Measurements from ENCODE around the gene SAMHD1. TPM values are rescaled to one million over a fixed set of nuclear protein-coding genes. Genes with fewer than 3 reads are reported as not detected.

SAMHD1 gene
- total and polyA plus RNA-seq, 9 of the 15 experiments (the other 6 are each of a cell fraction or from before 2014, with no cell fraction given): 6.8 to 20.4 (median 14.8) TPM

DNA sequence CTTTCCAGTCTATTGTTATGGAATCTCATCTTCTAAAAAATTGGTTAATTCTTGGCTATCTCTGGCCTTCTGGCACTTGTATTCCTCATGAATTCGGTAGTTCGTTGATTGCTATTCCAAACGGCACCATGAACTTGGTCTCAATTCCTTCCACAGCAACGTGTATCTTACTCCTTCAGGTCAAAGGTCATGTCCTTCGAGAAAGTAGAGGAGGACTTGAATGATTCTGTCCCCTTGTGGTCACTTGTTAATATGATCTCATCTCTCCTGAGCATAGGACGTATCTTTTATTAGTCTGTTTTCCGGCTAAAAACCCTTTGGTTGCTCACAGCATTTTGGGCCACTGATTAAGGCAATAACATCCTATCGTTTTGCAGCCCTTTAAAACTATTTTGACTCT lies 66.2 kb downstream of the SAMHD1 start (continued):
- TF ChIP-seq CTCF (IDR thresholded peaks at IDR 0.05 in 2 of 3, conservative IDR thresholded peaks at IDR 0.05 in 1 of 3; ENCODE audit: insufficient read depth in 2 of 3, low read depth in 1 of 3, low read length in 3 of 3): peak; percentile 27 to 56 (median 52); a peak in 5 of 6 replicates
- peak; percentile 95 for TF ChIP-seq NR2C1 (IDR thresholded peaks at IDR 0.05)
- TF ChIP-seq NR2C1 (tag; IDR thresholded peaks at IDR 0.05): peak; percentile 97
- TF ChIP-seq REST (IDR thresholded peaks at IDR 0.05; ENCODE audit: borderline replicate concordance): peak; percentile 45; the same call in 1 of the 2 replicates
- TF ChIP-seq REST (CRISPR knock-in tag; IDR thresholded peaks at IDR 0.05; ENCODE audit: low read depth): no peak

Data from K562 (cell line).